CD4-positive, alpha-beta T cell treated with Interleukin-17A for 4 hours (primary cell): ENCODE measurements around the gene SELENOV.

Source experiments
- DNase-seq: peaks from one replicate; pipeline ENCODE4 v3.0.0-alpha.2; 2020; ENCODE audit warnings: mixed read lengths

Gene SELENOV

GRCh38 chr19:39558624-39559117 lies 43.7 kb downstream of the SELENOV start:
- DNase-seq, result peak; percentile 40

GRCh38 chr19:39563408-39563807 lies 48.5 kb downstream of the SELENOV start:
- no peak for DNase-seq

GRCh38 chr19:39566064-39566463 lies 51.1 kb downstream of the SELENOV start:
- DNase-seq, result no peak

GRCh38 chr19:39568604-39569003 lies 53.7 kb downstream of the SELENOV start:
- no peak for DNase-seq
